MM.1S (cell line): Measurements from ENCODE around the gene PKIG.

Source experiments
- CTCF ChIP-seq: fragments of 300-600 bp; sonication (generic); IDR thresholded peaks from 2 replicates; pipeline ENCODE4 v1.5.1; 2016; ENCODE audit warnings: antibody characterized with exemption, low read length, mixed read lengths
- EZH2phosphoT487 ChIP-seq: fragments of 300-600 bp; sonication (generic); IDR thresholded peaks from 2 replicates; pipeline ENCODE4 v1.6.1; 2018; ENCODE audit warnings: antibody characterized with exemption, low read length

- TF ChIP-seq CTCF (no peak), EZH2phosphoT487 (no peak)
Measured at GRCh38 chr20:44615876-44616603, 33.7 kb downstream of the PKIG start.
